ENCODE measurements around the gene DIP2C.

The DIP2C gene

GRCh38 chr10:568848-569247 is 120.6 kb downstream of the DIP2C start:
- H2AFZ ChIP-seq (ENCODE audit: low read depth, low read length), result no peak overlapping the region
- H3K27ac ChIP-seq (ENCODE audit: low read length), result no peak overlapping the region
- no peak overlapping the region for H3K4me3 ChIP-seq (ENCODE audit: low read depth in 1 of 2, low read length in 2 of 2)
- no peaks in the 10 kb centered on the region for H3K4me1 ChIP-seq (ENCODE audit: insufficient read depth, low read length)
- H3K4me2 ChIP-seq (ENCODE audit: insufficient read depth, low read length), result no peak overlapping the region
- no peaks in the 10 kb centered on the region for H4K20me1 ChIP-seq (ENCODE audit: insufficient read depth, low read length)
- H3K9ac ChIP-seq (ENCODE audit: low read depth, low read length), result no peak overlapping the region
- no peaks in the 10 kb centered on the region for H3K79me2 ChIP-seq (ENCODE audit: insufficient read depth, low read length)
- peaks cover 9% of the 10 kb centered on the region for H3K27me3 ChIP-seq (ENCODE audit: insufficient read depth, low read length, poor library complexity)
- no peak for DNase-seq
- no peaks in the 10 kb centered on the region for H3K9me3 ChIP-seq (ENCODE audit: insufficient read depth, low read length, severe bottlenecking)
- TF ChIP-seq CTCF (IDR thresholded peaks at IDR 0.05; ENCODE audit: borderline replicate concordance, extremely low read depth, low read length, poor library complexity, severe bottlenecking), result no peak
- TF ChIP-seq EZH2 (IDR thresholded peaks at IDR 0.05; ENCODE audit: borderline replicate concordance, low read depth, low read length, severe bottlenecking), result no peak
- no peak for ATAC-seq (ENCODE audit: insufficient read depth, low read depth)
- H3K36me3 ChIP-seq (ENCODE audit: insufficient read depth, low read length), result no peaks in the 10 kb centered on the region

GRCh38 chr10:567869-568268 is 121.6 kb downstream of the DIP2C start:
- no peak overlapping the region for H3K4me2 ChIP-seq (ENCODE audit: insufficient read depth, low read length)
- ATAC-seq (ENCODE audit: insufficient read depth, low read depth) (no peak), DNase-seq (no peak)
- no peaks in the 10 kb centered on the region for H4K20me1 ChIP-seq (ENCODE audit: insufficient read depth, low read length)
- H3K4me3 ChIP-seq (ENCODE audit: low read depth in 1 of 2, low read length in 2 of 2), result no peak overlapping the region
- no peaks in the 10 kb centered on the region for H3K4me1 ChIP-seq (ENCODE audit: insufficient read depth, low read length)
- no peaks in the 10 kb centered on the region for H3K79me2 ChIP-seq (ENCODE audit: insufficient read depth, low read length)
- H2AFZ ChIP-seq (ENCODE audit: low read depth, low read length), result no peak overlapping the region
- H3K27me3 ChIP-seq (ENCODE audit: insufficient read depth, low read length, poor library complexity), result peaks cover 9% of the 10 kb centered on the region
- no peak overlapping the region for H3K27ac ChIP-seq (ENCODE audit: low read length)
- no peak overlapping the region for H3K9ac ChIP-seq (ENCODE audit: low read depth, low read length)
- H3K9me3 ChIP-seq (ENCODE audit: insufficient read depth, low read length, severe bottlenecking), result no peaks in the 10 kb centered on the region
- TF ChIP-seq CTCF (IDR thresholded peaks at IDR 0.05; ENCODE audit: borderline replicate concordance, extremely low read depth, low read length, poor library complexity, severe bottlenecking) (no peak), EZH2 (IDR thresholded peaks at IDR 0.05; ENCODE audit: borderline replicate concordance, low read depth, low read length, severe bottlenecking) (no peak)
- H3K36me3 ChIP-seq (ENCODE audit: insufficient read depth, low read length), result no peaks in the 10 kb centered on the region

- no peaks in the 10 kb centered on the region for H4K20me1 ChIP-seq (ENCODE audit: insufficient read depth, low read length)
- no peak overlapping the region for H2AFZ ChIP-seq (ENCODE audit: low read depth, low read length)
- ATAC-seq (ENCODE audit: insufficient read depth, low read depth), result no peak
- TF ChIP-seq EZH2 (IDR thresholded peaks at IDR 0.05; ENCODE audit: borderline replicate concordance, low read depth, low read length, severe bottlenecking) (no peak), CTCF (IDR thresholded peaks at IDR 0.05; ENCODE audit: borderline replicate concordance, extremely low read depth, low read length, poor library complexity, severe bottlenecking) (no peak)
- no peak for DNase-seq
- no peaks in the 10 kb centered on the region for H3K36me3 ChIP-seq (ENCODE audit: insufficient read depth, low read length)
- no peaks in the 10 kb centered on the region for H3K9me3 ChIP-seq (ENCODE audit: insufficient read depth, low read length, severe bottlenecking)
- H3K27ac ChIP-seq (ENCODE audit: low read length), result no peak overlapping the region
- no peak overlapping the region for H3K4me2 ChIP-seq (ENCODE audit: insufficient read depth, low read length)
- no peaks in the 10 kb centered on the region for H3K79me2 ChIP-seq (ENCODE audit: insufficient read depth, low read length)
- H3K4me3 ChIP-seq (ENCODE audit: low read depth in 1 of 2, low read length in 2 of 2), result no peak overlapping the region
- no peaks in the 10 kb centered on the region for H3K4me1 ChIP-seq (ENCODE audit: insufficient read depth, low read length)
- peaks cover 10% of the 10 kb centered on the region for H3K27me3 ChIP-seq (ENCODE audit: insufficient read depth, low read length, poor library complexity)
- H3K9ac ChIP-seq (ENCODE audit: low read depth, low read length), result no peak overlapping the region
Observed at GRCh38 chr10:566241-566885, 123.1 kb downstream of the DIP2C start.

Measured in DND-41 (cell line).